GM21390 (cell line): ENCODE data around the gene DIPK1C.

Experiments used
- ATAC-seq: cut with Tn5 transposase; IDR thresholded peaks from one replicate; pipeline ENCODE4 v1.9.1; 2021; ENCODE audit not compliant: unreplicated experiment

DIPK1C gene

GRCh38 chr18:74453642-74454198 is 3.4 kb downstream of the DIPK1C start:
- ATAC-seq: no peak

DNA sequence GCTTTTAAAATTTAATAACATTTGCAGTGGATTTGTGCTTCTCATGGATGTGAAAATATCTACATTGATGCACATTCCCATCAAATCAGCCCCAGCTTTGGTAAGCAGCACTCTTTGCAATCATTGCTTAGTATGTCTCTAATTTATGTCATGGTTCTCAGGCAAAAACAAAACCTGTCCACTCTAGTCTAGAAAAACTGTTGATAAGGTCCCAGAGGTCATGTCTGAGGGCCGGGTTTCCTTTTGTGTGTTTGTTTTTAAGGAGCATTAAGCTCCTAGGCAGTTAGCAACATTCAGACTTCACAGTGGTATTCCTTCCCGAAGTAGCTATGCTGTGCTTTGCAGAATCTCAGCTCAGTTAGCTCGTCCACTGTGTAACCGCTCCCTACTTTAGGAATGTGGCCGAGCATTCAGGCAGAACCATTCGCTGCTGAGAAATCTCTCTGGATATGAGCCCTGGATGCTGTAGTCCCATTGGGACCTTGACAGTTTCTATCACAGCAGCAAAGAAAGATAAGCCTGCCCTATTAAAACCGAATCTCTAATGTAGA is 4.0 kb downstream of the DIPK1C start:
- ATAC-seq: no peak

- ATAC-seq: no peak
Observed at GRCh38 chr18:74451148-74451547, 6.0 kb downstream of the DIPK1C start.

GRCh38 chr18:74450626-74451025 is 6.5 kb downstream of the DIPK1C start:
- no peak for ATAC-seq

- ATAC-seq: no peak
Observed at GRCh38 chr18:74447404-74448152, 9.5 kb downstream of the DIPK1C start.

GRCh38 chr18:74446631-74447403 is 10.3 kb downstream of the DIPK1C start:
- no peak for ATAC-seq

DNA sequence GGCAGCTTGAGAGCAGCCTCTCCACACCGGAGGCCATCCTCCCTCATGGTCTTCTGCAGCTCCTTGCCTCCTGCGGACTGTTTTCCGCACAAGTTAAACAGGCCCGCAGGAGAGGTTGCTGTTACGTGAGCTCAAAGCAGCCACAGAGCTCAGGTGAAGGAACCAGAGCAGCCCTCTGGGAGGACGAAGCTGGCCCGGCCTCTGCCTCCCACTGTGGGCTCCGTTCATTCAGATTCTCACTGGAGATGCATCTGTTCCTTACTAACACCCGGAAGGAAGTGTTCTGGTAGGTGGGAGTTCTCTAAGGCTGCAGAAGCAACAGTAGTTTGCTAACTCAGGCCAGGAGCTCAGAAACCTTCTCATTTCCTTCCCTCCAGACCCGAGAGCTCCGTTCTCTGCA is 10.9 kb downstream of the DIPK1C start:
- ATAC-seq: no peak

DNA sequence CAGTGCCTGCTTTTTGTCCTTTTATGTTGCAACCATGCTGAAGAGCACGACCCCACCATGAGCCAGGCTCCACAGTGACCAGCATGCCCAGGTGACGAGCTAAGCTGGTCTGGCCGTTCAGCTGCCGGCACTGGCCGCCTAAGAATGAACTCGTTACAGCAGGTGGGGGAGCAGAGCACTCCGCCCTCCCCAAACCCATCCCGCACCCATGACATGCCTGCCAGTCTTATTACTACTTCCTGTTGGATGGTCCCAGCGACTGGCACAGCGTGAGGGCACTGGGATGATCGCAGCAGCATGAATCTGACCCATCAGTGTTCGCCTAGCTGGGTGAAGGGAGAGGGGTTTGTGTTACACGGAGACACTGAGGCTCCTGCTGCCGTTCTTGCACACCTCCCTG is 11.5 kb downstream of the DIPK1C start:
- ATAC-seq: no peak

- no peak for ATAC-seq
Observed at GRCh38 chr18:74444104-74444503, 13.0 kb downstream of the DIPK1C start.

GRCh38 chr18:74440808-74441427 is 16.2 kb downstream of the DIPK1C start:
- no peak for ATAC-seq

GRCh38 chr18:74438091-74438490 is 19.0 kb downstream of the DIPK1C start:
- no peak for ATAC-seq

DNA sequence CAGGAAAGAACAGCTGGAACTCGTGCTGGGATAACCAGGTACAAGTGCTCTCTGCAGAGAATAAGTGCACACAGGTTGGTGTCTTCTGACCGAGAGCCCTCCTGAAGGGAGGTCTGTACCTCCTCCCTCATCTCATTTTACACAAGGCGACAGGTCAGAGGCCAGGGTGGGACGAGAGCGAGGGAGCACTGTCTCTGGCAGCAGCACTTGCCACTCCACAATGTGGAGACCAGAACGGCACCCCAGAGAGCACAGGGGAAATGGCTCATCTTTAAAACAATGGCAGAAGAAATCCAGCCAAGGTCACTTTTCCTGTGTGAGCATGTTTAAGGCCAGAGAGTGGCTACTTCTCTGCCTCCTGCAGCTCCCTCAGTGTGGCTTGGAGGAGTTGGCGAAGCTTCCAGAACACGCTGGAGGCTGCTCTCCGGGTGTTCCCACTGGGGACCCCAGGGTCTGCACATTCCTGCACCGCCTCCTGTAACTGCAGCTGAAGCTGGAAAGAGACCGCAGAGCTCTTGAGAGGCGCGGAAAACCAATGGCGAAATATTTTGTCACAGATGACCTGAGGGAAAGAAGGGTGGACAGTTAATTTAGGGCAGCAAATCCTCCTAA is 20.8 kb downstream of the DIPK1C start:
- ATAC-seq: no peak

DNA sequence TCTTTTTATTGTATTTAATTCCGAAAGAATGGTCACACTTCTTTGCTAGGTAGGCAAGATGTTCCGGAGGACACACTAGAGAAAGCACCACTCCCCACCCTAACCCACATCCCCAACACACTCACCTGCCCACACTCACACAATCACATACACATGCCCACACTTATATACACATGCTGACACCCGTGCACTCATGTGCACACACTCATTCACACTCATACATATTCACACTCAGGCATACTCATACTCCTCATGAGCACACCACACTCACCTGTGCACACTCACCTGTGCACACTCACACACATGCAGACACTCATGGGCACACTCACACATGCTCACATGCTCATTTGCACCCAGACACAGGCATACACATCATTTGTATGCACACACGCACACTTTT is 21.4 kb downstream of the DIPK1C start:
- ATAC-seq: no peak

DNA sequence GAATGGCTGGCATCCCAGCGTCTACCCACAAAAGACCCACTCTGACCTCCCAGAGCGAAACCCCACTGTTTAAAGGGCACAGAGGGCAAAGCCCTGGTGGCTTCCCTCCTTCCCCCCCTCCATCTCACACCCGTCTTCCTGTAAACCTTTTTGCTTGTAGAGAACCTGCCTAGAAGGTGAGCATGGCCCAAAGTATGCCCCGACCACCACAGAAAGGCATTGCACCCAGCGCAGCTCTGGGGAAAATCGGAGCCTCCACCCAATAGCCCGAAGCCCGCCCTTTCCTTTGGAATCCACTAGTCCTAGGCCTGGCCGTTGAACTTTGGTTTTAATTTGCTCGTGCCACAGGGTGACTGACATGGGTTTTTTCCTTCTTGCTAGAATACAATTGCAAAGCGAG is 22.6 kb downstream of the DIPK1C start:
- no peak for ATAC-seq

GRCh38 chr18:74430806-74431571 is 26.1 kb downstream of the DIPK1C start:
- no peak for ATAC-seq

GRCh38 chr18:74430231-74430630 is 26.9 kb downstream of the DIPK1C start:
- ATAC-seq: no peak

DNA sequence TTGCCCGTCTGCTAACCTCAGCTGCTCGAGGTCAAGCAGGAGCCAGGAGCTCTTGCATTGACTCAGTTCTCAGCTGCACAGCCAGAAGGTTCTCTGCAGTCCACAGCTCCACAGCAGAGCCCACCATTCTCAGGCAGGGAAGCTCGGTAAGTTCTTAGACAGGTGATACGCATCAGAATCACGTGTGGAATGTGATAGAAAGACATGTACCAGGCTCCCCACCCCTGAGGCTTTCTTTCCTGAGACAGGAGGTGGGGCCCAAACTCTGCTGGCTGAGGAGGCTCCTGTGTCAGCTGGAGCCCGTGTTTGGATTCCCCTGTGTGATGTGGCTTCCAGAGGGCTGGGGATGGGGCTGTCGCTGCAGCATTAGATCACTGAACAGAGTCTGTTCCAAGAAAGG is 28.0 kb downstream of the DIPK1C start:
- ATAC-seq: no peak

GRCh38 chr18:74427442-74428112 is 29.5 kb downstream of the DIPK1C start:
- no peak for ATAC-seq

GRCh38 chr18:74425876-74426275 is 31.2 kb downstream of the DIPK1C start:
- ATAC-seq: no peak

GRCh38 chr18:74425161-74425560 is 31.9 kb downstream of the DIPK1C start:
- no peak for ATAC-seq
